Measurements from ENCODE around the gene COL4A2.

The COL4A2 gene

GRCh38 chr13:110306960-110307766, at the start of gene COL4A2, which contains the start of gene COL4A1:
COL4A2 (plus strand) TSS chr13:110307284; CDS start chr13:110307904, 620 bp downstream.
COL4A1 (minus strand) TSS chr13:110307157; CDS start chr13:110307027, 130 bp downstream.
- DNase-seq (ENCODE audit: low spot score), result no peak

GRCh38 chr13:110257408-110257807, 49.7 kb upstream of the COL4A2 start:
- no peak for DNase-seq (ENCODE audit: low spot score)

- no peak for DNase-seq (ENCODE audit: low spot score)
Measured at GRCh38 chr13:110258876-110259631, 48.0 kb upstream of the COL4A2 start.

GRCh38 chr13:110259651-110260050, 47.4 kb upstream of the COL4A2 start:
- DNase-seq (ENCODE audit: low spot score), result no peak

GRCh38 chr13:110261166-110262081, 45.7 kb upstream of the COL4A2 start:
- no peak for DNase-seq (ENCODE audit: low spot score)

GRCh38 chr13:110262082-110262436, 45.0 kb upstream of the COL4A2 start:
- no peak for DNase-seq (ENCODE audit: low spot score)

GRCh38 chr13:110262508-110263291, 44.4 kb upstream of the COL4A2 start:
- no peak for DNase-seq (ENCODE audit: low spot score)

- DNase-seq (ENCODE audit: low spot score), result no peak
Measured at GRCh38 chr13:110263404-110263803, 43.7 kb upstream of the COL4A2 start.

GRCh38 chr13:110263888-110264287, 43.2 kb upstream of the COL4A2 start:
- DNase-seq (ENCODE audit: low spot score), result no peak

- DNase-seq (ENCODE audit: low spot score), result no peak
Measured at GRCh38 chr13:110264685-110265275, 42.3 kb upstream of the COL4A2 start.

- no peak for DNase-seq (ENCODE audit: low spot score)
Measured at GRCh38 chr13:110265341-110265681, 41.8 kb upstream of the COL4A2 start.

- DNase-seq (ENCODE audit: low spot score), result no peak
Measured at GRCh38 chr13:110265682-110266430, 41.2 kb upstream of the COL4A2 start.

- no peak for DNase-seq (ENCODE audit: low spot score)
Measured at GRCh38 chr13:110266431-110266809, 40.7 kb upstream of the COL4A2 start.

GRCh38 chr13:110266983-110267382, 40.1 kb upstream of the COL4A2 start:
- no peak for DNase-seq (ENCODE audit: low spot score)

GRCh38 chr13:110268061-110268460, 39.0 kb upstream of the COL4A2 start:
- no peak for DNase-seq (ENCODE audit: low spot score)

- no peak for DNase-seq (ENCODE audit: low spot score)
Measured at GRCh38 chr13:110268576-110269185, 38.4 kb upstream of the COL4A2 start.

- DNase-seq (ENCODE audit: low spot score), result no peak
Measured at GRCh38 chr13:110269509-110270185, 37.4 kb upstream of the COL4A2 start.

GRCh38 chr13:110270507-110270906, 36.6 kb upstream of the COL4A2 start:
- DNase-seq (ENCODE audit: low spot score), result no peak

GRCh38 chr13:110271313-110271712, 35.8 kb upstream of the COL4A2 start:
- no peak for DNase-seq (ENCODE audit: low spot score)

Data from cerebellar cortex (tissue), 1 donor.